GM20431 (cell line): ENCODE results near the gene CHRNA9.

ENCODE experiments used
- in situ Hi-C: fragments of 300-500 bp; cut with MseI, MboI; formaldehyde crosslinking; loops from one replicate; pipeline ENCODE4 v1.15.0; 2020; ENCODE audit warnings: low sequenced_read_pairs; ENCODE audit not compliant: unreplicated experiment

CHRNA9 gene

DNA sequence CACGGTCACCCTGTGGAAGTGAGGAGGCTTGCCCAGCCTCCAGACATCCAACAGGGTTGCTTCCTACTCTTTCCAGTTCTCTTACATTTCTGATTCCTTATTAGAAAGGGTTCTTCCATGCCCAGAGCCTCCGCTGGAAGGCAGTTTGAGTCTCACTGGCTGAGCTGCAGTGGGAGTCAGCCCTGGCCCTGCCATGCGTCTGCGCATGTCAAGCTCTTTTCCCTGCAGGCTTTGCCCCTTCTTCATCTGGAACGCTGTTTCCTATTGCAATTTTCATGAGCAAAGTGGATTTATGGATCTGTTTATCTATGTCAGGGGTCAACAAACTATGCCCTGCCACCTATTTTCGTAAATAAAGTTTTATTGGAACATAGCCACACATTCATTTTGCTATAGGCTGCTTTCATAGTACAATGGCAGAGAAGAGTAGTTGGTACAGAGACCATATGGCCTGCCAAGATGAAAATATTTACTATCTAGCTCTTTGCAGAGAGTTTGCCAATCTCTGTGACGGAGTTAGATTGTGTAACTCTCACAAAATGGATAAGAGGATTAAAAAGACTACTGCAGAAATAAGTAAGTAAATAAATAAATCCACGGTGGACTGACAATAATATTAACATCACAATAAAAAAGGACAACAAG is 3.9 kb upstream of the CHRNA9 start:
- in situ Hi-C loops = loop anchor here (25.0 kb wide), 1 partner anchor 381 kb away; no protein-coding TSS in a partner anchor

DNA sequence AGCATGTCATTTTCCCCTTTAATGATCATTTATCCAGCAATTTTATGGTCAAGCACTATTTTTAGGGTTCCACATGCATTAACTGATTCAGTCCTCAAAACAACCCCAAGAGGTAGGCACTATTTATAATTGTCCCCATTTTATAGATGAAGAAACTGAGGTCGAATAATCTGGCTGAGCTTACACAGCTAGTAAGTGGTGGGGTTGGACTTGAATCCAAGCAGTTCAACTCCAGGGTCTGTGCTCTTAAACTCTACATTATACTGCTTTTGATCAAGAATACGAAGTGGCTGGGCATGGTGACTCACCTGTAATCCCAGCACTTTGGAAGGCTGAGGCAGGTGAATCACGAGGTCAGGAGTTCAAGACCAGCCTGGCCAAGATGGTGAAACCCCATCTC is 3.2 kb upstream of the CHRNA9 start:
- in situ Hi-C loops = loop anchor here (25.0 kb wide), 1 partner anchor 380 kb away; no protein-coding TSS in a partner anchor

DNA sequence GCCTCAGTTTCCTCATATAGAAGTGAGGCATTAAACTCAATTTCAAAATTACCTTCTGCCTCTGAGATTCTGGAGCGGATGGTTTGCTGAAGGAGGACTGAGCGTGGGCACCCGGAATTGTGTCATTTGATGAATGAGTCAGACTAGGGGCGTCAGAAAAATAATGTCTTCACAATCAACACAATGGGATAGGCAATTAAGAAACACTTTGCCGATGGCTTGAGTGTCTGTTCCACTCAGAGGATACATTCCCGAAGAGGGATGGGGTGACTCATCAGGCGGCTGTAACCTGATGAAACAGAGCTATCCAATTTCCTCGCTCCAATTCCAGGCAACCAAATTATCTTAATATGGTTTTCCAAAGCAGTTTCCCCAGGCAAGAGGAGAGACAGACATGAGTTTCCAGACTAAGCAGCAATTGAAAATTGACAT is 1.2 kb upstream of the CHRNA9 start:
- in situ Hi-C loops = loop anchor here (25.0 kb wide), 1 partner anchor 378 kb away; no protein-coding TSS in a partner anchor

DNA sequence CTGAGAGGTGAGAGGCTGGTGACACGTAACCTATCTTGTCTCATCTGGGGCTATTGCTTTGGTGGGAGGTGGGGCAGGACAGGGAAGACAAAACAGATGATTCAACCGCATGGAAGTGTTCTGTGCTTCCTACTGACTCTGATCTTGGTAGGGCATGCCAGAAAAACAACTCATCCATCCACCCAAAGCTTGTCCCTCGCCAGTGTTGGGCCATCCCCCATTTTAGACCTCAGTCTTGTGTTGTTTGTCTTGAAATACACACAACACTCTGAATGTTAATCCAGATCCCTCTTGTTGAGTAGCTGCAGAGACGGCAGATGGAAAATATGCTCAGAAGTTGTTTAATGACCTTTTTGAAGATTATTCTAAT is 377 bp downstream of the CHRNA9 start:
- in situ Hi-C loops = loop anchor here (25.0 kb wide), 1 partner anchor 377 kb away; no protein-coding TSS in a partner anchor

DNA sequence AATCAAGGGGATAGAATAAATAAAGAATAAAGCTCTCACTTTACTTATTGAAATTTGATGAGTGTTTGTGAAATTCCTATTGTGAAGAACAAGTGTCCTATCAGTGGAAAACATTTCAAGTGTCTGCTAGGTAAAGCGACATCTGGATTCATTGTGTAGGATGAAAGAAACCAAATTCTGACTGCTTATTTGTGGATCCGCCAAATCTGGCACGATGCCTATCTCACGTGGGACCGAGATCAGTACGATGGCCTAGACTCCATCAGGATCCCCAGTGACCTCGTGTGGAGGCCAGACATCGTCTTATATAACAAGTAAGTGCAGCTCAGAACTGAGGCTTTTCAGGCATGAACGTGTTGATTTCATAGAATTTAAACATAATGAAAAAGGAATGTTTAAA is 1.9 kb downstream of the CHRNA9 start:
- in situ Hi-C loops = loop anchor here (25.0 kb wide), 1 partner anchor 375 kb away; no protein-coding TSS in a partner anchor

DNA sequence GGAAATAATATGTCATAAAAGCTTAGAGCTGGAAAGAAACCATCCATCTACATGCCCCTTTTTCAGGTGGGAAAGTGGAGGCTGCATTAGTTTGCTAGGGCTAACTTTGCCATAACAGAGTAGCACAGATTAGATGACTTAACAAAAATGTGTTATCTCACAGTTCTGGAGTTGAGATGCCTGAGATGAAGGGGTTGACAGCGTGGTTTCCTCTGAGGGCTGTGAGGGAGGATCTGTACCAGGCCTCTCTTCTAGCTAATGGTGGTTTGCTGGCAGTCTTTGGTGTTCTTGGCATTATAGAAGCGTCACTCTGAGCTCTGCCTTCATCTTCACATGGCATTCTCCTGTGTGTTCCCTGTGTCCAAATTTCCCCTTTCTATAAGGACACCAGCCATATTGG is 2.4 kb downstream of the CHRNA9 start:
- in situ Hi-C loops = loop anchor here (25.0 kb wide), 1 partner anchor 375 kb away; no protein-coding TSS in a partner anchor

DNA sequence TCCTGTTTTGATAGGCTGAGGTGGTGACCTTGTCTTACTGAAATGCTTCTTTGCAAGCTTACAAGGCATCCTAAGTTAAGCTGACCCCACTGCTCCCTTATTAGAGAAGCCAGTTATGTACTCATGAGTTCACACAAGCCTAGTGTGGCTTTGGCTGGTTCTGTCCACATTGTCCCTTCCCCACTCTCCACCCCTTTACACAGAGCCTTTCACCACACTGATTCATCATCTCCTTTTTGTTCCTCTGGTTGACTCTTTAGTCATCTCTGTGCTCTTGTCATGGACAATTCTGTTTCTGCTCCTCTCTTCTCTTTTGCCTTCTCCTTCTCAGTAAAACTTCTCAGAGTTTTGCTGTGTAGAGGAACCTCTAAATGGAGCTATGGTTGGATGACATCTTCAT is 4.9 kb downstream of the CHRNA9 start:
- in situ Hi-C loops = loop anchor here (25.0 kb wide), 1 partner anchor 372 kb away; no protein-coding TSS in a partner anchor

DNA sequence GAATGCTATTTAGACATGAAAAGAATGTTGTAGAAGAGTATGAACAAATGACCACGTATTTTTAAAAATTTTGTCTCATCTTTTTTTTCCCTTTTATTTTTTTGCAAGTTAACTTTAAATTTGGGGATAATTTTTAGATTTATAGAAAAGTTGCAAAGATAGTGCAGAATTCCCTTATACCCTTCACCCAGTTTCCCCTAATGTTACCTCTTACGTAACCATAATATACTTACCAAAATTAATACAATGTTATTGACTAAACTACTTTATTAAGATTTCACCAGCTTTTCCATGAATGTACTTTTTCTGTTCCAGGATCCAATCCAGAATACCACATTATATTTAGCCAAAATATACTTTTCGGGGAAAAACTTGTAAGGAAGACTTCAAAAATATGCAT is 12.3 kb downstream of the CHRNA9 start:
- in situ Hi-C loops = loop anchor here (25.0 kb wide), 1 partner anchor 365 kb away; no protein-coding TSS in a partner anchor

DNA sequence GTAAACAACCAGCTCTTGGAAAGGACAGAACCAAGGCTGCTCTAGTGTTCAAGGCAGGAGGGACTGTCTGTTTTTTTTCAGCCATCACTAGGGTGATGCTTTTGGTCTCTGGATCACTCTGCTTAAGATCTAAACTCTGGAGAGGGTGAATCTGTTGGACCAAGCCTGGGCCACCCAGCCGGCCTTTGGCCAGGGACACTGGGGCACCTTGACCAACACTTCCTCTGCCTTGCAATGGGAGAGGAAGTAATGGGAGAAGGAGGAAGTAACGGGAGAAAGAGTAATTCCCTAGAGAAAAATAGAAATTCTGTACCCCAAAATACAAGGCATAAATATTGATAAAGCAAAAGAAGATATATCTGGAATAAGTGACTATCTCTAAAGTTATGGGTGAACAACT is 12.9 kb downstream of the CHRNA9 start:
- in situ Hi-C loops = loop anchor here (25.0 kb wide), 1 partner anchor 364 kb away; no protein-coding TSS in a partner anchor

DNA sequence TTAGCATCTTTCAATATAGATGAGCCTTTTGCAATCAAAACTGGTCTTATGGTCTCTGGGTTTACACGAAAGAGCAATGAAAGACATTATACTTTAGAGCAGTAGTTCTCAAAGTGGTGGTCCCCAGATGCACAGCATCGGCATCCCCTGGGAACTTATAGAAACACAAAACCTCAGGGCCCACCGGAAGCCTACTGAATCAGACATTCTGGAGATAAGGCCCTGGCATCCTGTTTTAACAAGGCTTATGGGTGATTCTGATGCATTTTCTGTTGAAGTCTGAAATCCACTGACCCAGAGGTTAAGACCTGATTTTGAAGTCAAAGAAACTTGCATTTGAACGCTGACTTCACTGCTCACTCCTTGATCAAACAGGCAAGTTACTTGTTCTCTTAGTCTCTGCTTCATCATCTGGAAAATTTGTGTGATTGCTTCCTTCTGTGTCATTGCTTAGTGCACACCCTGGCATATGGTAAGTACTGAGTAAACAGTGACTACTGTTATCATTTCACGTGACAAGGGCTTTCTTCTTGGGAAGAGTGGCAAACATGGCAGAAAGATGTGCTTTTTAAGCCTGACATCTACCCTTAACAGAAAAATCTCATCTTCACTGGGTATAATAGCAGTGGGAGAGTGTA is 14.5 kb downstream of the CHRNA9 start:
- in situ Hi-C loops = loop anchor here (25.0 kb wide), 1 partner anchor 363 kb away; no protein-coding TSS in a partner anchor

DNA sequence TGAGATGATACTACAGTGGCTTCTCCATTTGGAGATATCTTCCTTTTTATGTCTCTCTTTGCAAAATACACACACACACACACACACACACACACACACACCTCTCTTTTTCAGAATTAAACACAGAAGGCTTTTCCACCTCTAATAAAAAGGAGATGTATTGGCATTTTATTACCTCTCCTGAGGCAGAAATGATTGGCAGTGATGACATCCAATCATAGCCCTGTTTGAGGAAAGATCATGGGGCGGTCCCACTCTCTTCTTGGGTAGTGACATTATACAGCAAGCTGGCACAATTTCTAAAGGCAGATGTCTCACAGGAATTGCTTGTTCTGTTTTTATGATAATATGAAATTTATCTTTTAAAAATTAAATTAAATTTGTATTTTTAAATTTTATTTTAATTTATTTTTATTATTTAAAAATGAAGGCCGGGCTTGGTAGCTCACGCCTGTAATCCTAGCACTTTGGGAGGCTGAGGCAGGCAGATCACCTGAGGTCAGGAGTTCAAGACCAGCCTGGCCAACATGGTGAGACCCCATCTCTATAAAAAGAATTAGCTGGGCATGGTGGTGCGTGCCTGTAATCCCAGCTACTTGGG is 15.6 kb downstream of the CHRNA9 start:
- in situ Hi-C loops = no loop called here

DNA sequence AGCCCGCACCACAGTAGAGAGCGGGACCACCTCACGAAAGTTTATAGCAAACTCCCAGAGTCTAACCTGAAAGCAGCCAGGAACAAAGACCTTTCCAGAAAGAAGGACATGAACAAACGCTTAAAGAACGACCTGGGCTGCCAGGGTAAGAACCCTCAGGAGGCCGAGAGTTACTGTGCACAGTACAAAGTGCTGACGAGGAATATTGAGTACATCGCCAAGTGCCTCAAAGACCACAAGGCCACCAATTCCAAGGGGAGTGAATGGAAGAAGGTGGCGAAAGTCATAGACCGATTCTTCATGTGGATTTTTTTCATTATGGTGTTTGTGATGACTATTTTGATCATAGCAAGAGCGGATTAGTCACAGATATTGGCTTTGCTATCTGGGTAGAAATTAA is 19.0 kb downstream of the CHRNA9 start:
- in situ Hi-C loops = no loop called here

DNA sequence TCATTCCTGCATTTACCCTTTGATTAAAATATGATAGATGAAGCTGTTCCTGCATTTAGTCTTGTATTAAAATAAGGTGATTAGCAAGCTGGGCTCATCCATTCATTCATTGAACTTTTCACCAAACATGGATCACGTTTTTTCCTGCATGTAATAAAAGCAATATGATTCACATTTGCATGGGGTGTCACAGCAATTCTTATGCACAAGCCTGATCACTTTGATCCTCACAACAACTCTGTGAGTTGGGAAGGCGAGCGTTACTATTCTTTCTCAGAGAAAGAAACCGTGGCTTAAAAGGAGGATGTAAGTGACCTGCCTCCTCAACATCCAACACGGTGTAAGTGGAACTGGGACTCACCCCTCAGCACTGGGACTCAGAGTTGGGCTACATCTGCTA is 20.0 kb downstream of the CHRNA9 start:
- in situ Hi-C loops = no loop called here

DNA sequence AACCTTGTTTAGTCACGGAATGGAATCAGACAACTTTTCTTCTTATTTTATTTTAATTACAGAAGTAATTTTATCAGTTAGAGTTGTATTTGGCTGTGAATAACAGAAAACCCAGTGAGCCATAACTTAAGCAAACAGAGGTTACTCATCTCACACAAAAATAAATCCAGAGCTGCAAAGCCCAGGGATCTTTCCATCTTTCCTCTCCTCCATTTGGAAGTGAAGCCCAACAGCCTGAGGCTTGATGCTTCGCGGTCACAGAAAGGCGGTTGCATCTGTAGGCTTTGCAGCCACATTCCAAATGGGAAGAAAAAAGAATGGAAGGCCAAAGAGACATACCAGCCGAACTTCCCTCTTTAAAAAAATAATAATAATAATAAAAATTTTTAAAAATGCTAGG is 22.6 kb downstream of the CHRNA9 start:
- in situ Hi-C loops = no loop called here

DNA sequence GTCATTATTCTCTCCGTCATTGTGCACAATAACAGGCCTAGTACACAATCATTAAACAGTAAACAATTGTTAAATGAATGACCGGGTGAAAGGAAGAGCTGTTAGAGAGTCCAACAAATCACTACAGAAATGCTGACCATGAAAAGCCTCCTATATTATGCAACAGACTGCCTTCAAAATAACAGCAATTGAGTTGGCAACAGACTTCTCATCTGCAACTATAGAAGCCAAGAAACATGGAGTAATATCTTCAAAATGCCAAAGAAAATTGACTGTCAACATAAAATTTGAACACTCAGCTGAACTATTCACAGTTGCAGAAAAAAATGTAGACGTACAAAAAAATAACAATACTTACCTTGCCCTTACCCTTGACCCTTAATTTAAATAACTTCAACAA is 26.2 kb downstream of the CHRNA9 start:
- in situ Hi-C loops = no loop called here

DNA sequence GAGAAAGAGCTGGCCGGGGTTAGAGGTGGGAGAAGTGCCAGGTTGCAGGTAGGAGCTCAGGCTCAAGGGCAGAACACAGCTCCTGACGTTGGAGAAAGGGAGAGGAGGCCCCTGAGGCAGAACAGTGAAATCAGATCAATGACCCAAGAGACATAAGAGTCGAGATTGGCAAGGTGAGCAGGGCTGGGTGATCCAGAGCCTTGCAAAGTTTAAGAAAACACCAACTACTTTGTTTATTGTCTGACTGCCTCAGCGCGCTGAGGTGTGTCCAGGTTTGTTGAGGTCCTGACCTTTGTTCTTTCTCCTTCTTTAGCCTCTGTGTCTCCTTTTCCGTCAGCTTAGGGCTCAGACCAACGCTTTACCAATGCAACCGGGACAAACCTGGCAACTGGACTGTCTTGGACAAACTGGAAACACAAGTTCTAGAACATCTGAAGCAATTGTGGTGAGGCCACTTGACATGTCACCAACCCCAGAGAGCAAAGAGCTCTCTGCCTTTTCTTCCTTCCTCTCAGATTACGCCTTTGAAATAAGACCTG is 28.3 kb downstream of the CHRNA9 start:
- in situ Hi-C loops = no loop called here

DNA sequence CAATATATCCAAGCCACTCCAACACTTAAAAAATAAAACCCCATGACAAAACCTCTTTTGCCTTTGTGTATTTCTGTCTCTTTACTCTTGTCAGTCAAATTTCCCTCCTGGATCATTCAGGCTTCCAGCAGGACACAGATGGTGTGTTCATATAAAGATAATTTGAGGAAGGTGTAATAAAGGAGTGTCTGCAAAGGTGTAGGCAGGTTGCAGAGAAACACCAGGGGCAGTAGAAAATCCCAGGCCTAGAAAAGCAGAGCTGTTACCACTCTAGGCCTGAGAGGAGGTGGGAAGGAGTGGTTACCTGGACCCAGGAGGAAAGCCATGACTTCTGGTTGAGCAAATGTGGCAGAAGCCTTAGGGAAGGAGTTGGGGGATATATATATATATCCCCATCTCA is 28.8 kb downstream of the CHRNA9 start:
- in situ Hi-C loops = no loop called here

DNA sequence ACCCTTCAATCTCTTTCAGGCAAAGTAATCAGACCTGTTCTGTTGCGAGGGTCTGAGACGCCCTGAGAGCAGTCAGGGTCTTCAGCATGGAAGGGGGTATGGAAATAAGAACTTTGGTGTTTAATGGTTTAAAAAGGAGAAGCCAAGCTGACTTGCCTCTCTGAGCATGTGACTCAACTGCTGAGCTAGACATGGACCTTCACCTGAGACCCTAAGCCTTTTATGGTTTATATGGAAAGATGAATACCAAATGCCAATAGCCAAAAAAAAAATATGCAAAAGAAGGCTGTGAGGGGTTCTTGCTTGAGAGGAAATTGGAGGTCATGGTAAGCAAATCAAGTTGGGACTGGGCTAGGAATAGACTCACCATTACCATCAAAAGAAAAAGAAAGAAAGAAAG is 30.6 kb downstream of the CHRNA9 start:
- in situ Hi-C loops = no loop called here

DNA sequence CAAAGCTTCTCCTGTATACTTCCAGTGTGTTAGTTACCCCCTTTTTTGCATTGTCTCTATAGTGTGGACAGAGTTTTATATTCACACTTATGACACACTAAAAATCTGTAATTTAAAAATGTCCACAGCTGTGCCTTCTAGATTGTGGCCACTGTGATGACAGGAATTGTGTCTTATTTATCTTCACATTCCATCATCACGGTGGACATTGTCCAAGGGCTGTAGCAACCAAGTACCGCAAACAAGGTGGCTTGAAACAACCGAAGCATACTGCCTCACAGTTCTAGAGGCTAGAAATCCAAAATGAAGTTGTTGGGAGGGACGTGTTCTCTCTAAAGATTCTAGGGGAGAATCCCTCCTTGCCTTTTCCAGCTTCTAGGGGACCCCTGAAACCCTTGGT is 32.3 kb downstream of the CHRNA9 start:
- in situ Hi-C loops = no loop called here

DNA sequence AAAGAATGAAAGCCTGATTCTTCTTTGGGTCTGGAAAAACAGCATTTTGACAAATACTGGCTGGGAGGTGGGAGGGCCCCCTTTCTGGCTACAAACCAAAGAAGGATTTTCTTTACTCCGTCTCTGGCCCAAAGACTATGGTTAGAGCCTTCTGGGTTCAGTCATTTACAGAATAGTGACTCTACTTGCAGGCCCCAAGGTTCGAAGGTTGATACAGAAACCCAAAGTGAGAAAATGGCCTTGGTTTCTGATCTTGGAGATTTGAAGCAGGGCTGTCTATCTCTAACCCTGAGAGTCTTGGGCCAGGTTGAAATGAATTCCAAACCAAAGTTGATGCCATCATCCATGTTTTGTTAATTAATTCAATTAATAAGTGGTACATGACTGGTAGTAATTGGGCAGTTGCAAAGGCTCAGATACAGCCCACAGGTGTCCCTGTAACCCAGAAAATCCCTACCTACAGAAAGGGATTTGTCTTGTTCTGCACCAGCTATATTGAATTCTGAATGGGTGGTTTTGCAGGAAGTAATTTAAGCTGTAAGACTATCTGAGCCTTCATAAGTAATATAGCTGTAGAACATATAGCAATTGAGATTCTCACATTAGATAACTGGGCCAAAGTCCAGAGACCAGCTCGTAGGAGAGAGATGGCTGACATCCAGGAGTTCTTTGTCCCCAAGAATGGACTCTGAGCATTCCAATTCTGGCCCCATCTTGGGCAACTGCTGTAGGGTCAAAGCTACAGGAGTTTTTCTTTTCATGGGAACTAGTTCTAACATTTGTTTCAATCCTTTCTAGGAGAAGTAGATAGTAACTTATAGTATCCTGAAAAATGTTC is 34.5 kb downstream of the CHRNA9 start:
- in situ Hi-C loops = no loop called here
